HEK293 (cell line): ENCODE results near the gene C10orf88.
A peak's percentile ranks its signal among the peaks of the same experiment; 100 is the strongest.

Experiments
- EGR2 ChIP-seq: fragments of 450-650 bp; formaldehyde crosslinking; IDR thresholded peaks from 2 replicates; pipeline ENCODE4 v1.5.1; 2016; ENCODE audit warnings: low read depth, missing biosample characterization, missing genetic modification characterization
- GLI4 ChIP-seq: fragments of 450-650 bp; formaldehyde crosslinking; IDR thresholded peaks from 2 replicates; pipeline ENCODE4 v1.5.1; 2016; ENCODE audit warnings: missing biosample characterization, missing genetic modification characterization
- HOXC10 ChIP-seq: sonication (generic); formaldehyde crosslinking; IDR thresholded peaks from 2 replicates; pipeline ENCODE4 v1.8.1; 2023; ENCODE audit warnings: mild to moderate bottlenecking, missing genetic modification reagents
- HOXD13 ChIP-seq: sonication (generic); formaldehyde crosslinking; IDR thresholded peaks from 2 replicates; pipeline ENCODE4 v1.8.0; 2022; ENCODE audit warnings: missing genetic modification reagents, borderline replicate concordance
- KLF10 ChIP-seq: fragments of 450-650 bp; IDR thresholded peaks from 2 replicates; pipeline ENCODE4 v1.5.1; 2018; ENCODE audit warnings: missing biosample characterization, mild to moderate bottlenecking, missing genetic modification characterization
- KLF16 ChIP-seq: fragments of 450-650 bp; formaldehyde crosslinking; IDR thresholded peaks from 2 replicates; pipeline ENCODE4 v1.5.1; 2017; ENCODE audit warnings: missing biosample characterization, missing genetic modification characterization
- KLF8 ChIP-seq: fragments of 450-650 bp; formaldehyde crosslinking; IDR thresholded peaks from 2 replicates; pipeline ENCODE4 v1.5.1; 2016; ENCODE audit warnings: missing biosample characterization, missing genetic modification characterization
- SALL2 ChIP-seq: fragments of 450-650 bp; formaldehyde crosslinking; IDR thresholded peaks from 2 replicates; pipeline ENCODE4 v1.5.0; 2017; ENCODE audit warnings: missing biosample characterization, mild to moderate bottlenecking, missing genetic modification characterization, borderline replicate concordance
- YY1 ChIP-seq: fragments of 450-650 bp; formaldehyde crosslinking; IDR thresholded peaks from 2 replicates; pipeline ENCODE4 v1.5.1; 2018; ENCODE audit warnings: missing biosample characterization, missing genetic modification characterization
- ZNF133 ChIP-seq: fragments of 450-650 bp; formaldehyde crosslinking; IDR thresholded peaks from 2 replicates; pipeline ENCODE4 v1.5.1; 2016; ENCODE audit warnings: missing biosample characterization, missing genetic modification characterization
- ZNF16 ChIP-seq: fragments of 450-650 bp; formaldehyde crosslinking; IDR thresholded peaks from 2 replicates; pipeline ENCODE4 v1.5.1; 2016; ENCODE audit warnings: low read depth, missing biosample characterization, missing genetic modification characterization
- ZNF18 ChIP-seq: fragments of 450-650 bp; formaldehyde crosslinking; IDR thresholded peaks from 2 replicates; pipeline ENCODE4 v1.5.1; 2016; ENCODE audit warnings: missing biosample characterization, missing genetic modification characterization
- ZNF184 ChIP-seq: fragments of 450-650 bp; IDR thresholded peaks from 2 replicates; pipeline ENCODE4 v1.5.1; 2018; ENCODE audit warnings: missing biosample characterization, mild to moderate bottlenecking, missing genetic modification characterization
- ZNF202 ChIP-seq: fragments of 450-650 bp; formaldehyde crosslinking; IDR thresholded peaks from 2 replicates; pipeline ENCODE4 v1.5.1; 2016; ENCODE audit warnings: missing biosample characterization, missing genetic modification characterization, borderline replicate concordance
- ZNF274 ChIP-seq, 2 experiments: fragments of 200-500 bp in 1 of 2; fragments of 450-650 bp in 1 of 2; sonication (Bioruptor generic) in 1 of 2; formaldehyde crosslinking in 1 of 2; IDR thresholded peaks; 2 replicates each; pipeline versions ENCODE4 v1.5.1 to v1.6.1; 2014 to 2016; ENCODE audit warnings: borderline replicate concordance in 1 of 2, inconsistent platforms in 1 of 2, low read length in 1 of 2, missing biosample characterization in 1 of 2, missing genetic modification characterization in 1 of 2
- ZNF324 ChIP-seq: fragments of 450-650 bp; formaldehyde crosslinking; IDR thresholded peaks from 2 replicates; pipeline ENCODE4 v1.5.1; 2016; ENCODE audit warnings: missing biosample characterization, missing genetic modification characterization
- ZNF335 ChIP-seq: fragments of 450-650 bp; formaldehyde crosslinking; conservative IDR thresholded peaks from 2 replicates; pipeline ENCODE4 v1.5.1; 2016; ENCODE audit warnings: missing biosample characterization, missing genetic modification characterization
- ZNF426 ChIP-seq: fragments of 450-650 bp; formaldehyde crosslinking; IDR thresholded peaks from 2 replicates; pipeline ENCODE4 v1.5.1; 2017; ENCODE audit warnings: missing biosample characterization, missing genetic modification characterization, mild to moderate bottlenecking, inconsistent platforms, moderate library complexity
- ZNF530 ChIP-seq: fragments of 450-650 bp; formaldehyde crosslinking; IDR thresholded peaks from 2 replicates; pipeline ENCODE4 v1.5.1; 2016; ENCODE audit warnings: low read depth, missing biosample characterization, missing genetic modification characterization
- ZNF561 ChIP-seq: fragments of 450-650 bp; IDR thresholded peaks from 2 replicates; pipeline ENCODE4 v1.5.1; 2018; ENCODE audit warnings: missing biosample characterization, missing genetic modification characterization, borderline replicate concordance
- ZNF571 ChIP-seq: fragments of 450-650 bp; formaldehyde crosslinking; IDR thresholded peaks from 2 replicates; pipeline ENCODE4 v1.5.0; 2017; ENCODE audit warnings: missing biosample characterization, missing genetic modification characterization
- ZNF596 ChIP-seq: fragments of 450-650 bp; IDR thresholded peaks from 2 replicates; pipeline ENCODE4 v1.5.0; 2018; ENCODE audit warnings: missing biosample characterization, mild to moderate bottlenecking, missing genetic modification characterization, moderate library complexity
- ZNF600 ChIP-seq: fragments of 450-650 bp; formaldehyde crosslinking; IDR thresholded peaks from 2 replicates; pipeline ENCODE4 v1.5.1; 2016; ENCODE audit warnings: missing biosample characterization, missing genetic modification characterization
- ZNF610 ChIP-seq: fragments of 450-650 bp; formaldehyde crosslinking; IDR thresholded peaks from 2 replicates; pipeline ENCODE4 v1.5.1; 2016; ENCODE audit warnings: missing biosample characterization, missing genetic modification characterization, borderline replicate concordance
- ZNF658 ChIP-seq: fragments of 450-650 bp; formaldehyde crosslinking; IDR thresholded peaks from 2 replicates; pipeline ENCODE4; 2016; ENCODE audit warnings: missing biosample characterization, missing genetic modification characterization
- ZNF660 ChIP-seq: fragments of 450-650 bp; IDR thresholded peaks from 2 replicates; pipeline ENCODE4 v1.5.1; 2018; ENCODE audit warnings: missing biosample characterization, mild to moderate bottlenecking, missing genetic modification characterization
- ZNF76 ChIP-seq: fragments of 450-650 bp; formaldehyde crosslinking; IDR thresholded peaks from 2 replicates; pipeline ENCODE4; 2016; ENCODE audit warnings: low read depth, missing biosample characterization, missing genetic modification characterization, borderline replicate concordance
- ZNF768 ChIP-seq: fragments of 450-650 bp; formaldehyde crosslinking; IDR thresholded peaks from 2 replicates; pipeline ENCODE4 v1.5.1; 2018; ENCODE audit warnings: missing biosample characterization, mild to moderate bottlenecking, missing genetic modification characterization
- ZNF776 ChIP-seq: fragments of 450-650 bp; formaldehyde crosslinking; IDR thresholded peaks from 2 replicates; pipeline ENCODE4 v1.5.0; 2017; ENCODE audit warnings: missing biosample characterization, missing genetic modification characterization, borderline replicate concordance
- ZNF837 ChIP-seq: fragments of 450-650 bp; formaldehyde crosslinking; IDR thresholded peaks from 2 replicates; pipeline ENCODE4 v1.5.1; 2016; ENCODE audit warnings: missing biosample characterization, missing genetic modification characterization
- ZSCAN30 ChIP-seq: fragments of 450-650 bp; IDR thresholded peaks from 2 replicates; pipeline ENCODE4 v1.5.1; 2018; ENCODE audit warnings: missing biosample characterization, mild to moderate bottlenecking, missing genetic modification characterization, moderate library complexity
- TF ChIP-seq, protein P1 (sequence below): fragments of 450-650 bp; formaldehyde crosslinking; IDR thresholded peaks from 2 replicates; pipeline ENCODE4 v1.5.1; 2016; ENCODE audit warnings: missing biosample characterization, missing genetic modification characterization
- TF ChIP-seq, protein P2 (sequence below): fragments of 450-650 bp; formaldehyde crosslinking; IDR thresholded peaks from 2 replicates; pipeline ENCODE4 v1.5.1; 2016; ENCODE audit warnings: missing biosample characterization, missing genetic modification characterization
- TF ChIP-seq, protein P3 (sequence below): fragments of 450-650 bp; formaldehyde crosslinking; IDR thresholded peaks from 2 replicates; pipeline ENCODE4 v1.5.1; 2016; ENCODE audit warnings: missing biosample characterization, missing genetic modification characterization
- TF ChIP-seq, protein P4 (sequence below): fragments of 450-650 bp; formaldehyde crosslinking; IDR thresholded peaks from 2 replicates; pipeline ENCODE4 v1.5.1; 2016; ENCODE audit warnings: missing biosample characterization, missing genetic modification characterization, low read depth

Gene C10orf88

DNA sequence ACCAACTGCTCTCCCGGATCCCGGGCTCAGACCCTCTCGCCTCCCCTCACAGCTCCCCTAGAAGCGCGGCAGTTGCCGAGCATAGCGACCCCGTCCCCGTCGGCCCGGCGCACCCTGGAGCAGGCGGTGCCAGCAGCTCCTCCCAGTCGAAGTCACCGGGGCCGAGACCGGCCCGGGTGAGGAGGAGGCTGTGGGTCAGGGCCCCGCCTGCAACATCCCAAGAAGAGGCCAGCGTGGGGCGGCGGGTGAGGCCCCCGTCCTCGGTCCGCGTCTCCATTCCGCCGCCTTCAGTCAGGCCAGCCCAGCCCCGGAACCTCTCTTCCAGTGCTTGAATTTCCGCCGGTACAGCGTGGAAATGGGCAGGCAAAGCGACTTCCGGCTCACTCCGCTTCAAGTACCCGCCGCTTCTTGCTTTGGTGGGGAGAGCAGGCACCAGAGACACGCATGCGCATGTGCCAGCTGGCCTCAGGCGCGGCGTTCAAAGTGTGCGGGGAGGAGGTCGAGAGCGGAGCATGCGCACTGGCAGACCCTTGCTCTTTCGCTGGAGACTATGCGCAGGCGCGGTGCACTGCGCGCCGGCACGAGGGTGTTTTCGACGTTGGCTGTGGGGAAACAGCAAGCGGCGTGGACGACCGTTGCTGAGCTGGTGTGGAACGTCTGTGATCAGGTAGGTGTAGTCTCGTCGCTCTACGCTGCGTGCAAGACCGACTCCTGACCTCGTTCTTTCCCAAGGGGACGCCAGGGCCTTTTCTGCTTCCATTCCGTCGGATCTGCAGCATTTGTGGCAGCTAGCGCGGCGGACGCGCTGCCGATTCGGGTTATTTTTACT is at the start of gene C10orf88 (continued):
- TF ChIP-seq, protein P1, sequence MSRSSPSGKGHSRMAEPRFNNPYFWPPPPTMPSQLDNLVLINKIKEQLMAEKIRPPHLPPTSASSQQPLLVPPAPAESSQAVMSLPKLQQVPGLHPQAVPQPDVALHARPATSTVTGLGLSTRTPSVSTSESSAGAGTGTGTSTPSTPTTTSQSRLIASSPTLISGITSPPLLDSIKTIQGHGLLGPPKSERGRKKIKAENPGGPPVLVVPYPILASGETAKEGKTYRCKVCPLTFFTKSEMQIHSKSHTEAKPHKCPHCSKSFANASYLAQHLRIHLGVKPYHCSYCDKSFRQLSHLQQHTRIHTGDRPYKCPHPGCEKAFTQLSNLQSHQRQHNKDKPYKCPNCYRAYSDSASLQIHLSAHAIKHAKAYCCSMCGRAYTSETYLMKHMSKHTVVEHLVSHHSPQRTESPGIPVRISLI, result no peak
- TF ChIP-seq ZNF658 (tag by site-specific recombination) (no peak), ZSCAN30 (peak; percentile 90), KLF8 (tag by site-specific recombination) (peak; percentile 92), SALL2 (tag by site-specific recombination) (no peak), ZNF561 (tag by site-specific recombination) (peak; percentile 84), KLF10 (tag by site-specific recombination) (peak; percentile 31; the same call in 1 of the 2 replicates), ZNF837 (tag by site-specific recombination) (no peak), ZNF133 (tag by site-specific recombination) (peak; percentile 45; the same call in 1 of the 2 replicates), ZNF335 (tag by site-specific recombination) (peak; percentile 91), ZNF184 (tag by site-specific recombination) (no peak), ZNF18 (no peak), ZNF76 (tag by site-specific recombination) (peak; percentile 74), HOXD13 (no peak; the same call in 1 of the 2 replicates), ZNF660 (tag by site-specific recombination) (peak; percentile 96), HOXC10 (CRISPR knock-in tag) (no peak), EGR2 (tag by site-specific recombination) (peak; percentile 41; the same call in 1 of the 2 replicates), ZNF768 (tag by site-specific recombination) (no peak), YY1 (tag by site-specific recombination) (peak; percentile 65), ZNF16 (tag by site-specific recombination) (no peak), ZNF600 (tag by site-specific recombination) (peak; percentile 72), ZNF202 (tag by site-specific recombination) (no peak), GLI4 (tag by site-specific recombination) (peak; percentile 93), ZNF596 (tag by site-specific recombination) (no peak; the same call in 1 of the 2 replicates), ZNF324 (tag by site-specific recombination) (peak; percentile 89), ZNF530 (tag by site-specific recombination) (no peak), ZNF274 (IDR thresholded peaks at IDR 0.05; ENCODE audit: low read length) (no peak), ZNF274 (tag by site-specific recombination; IDR thresholded peaks at IDR 0.05; ENCODE audit: borderline replicate concordance) (no peak), KLF16 (peak; percentile 97), ZNF776 (tag by site-specific recombination) (no peak), ZNF426 (no peak), ZNF571 (tag by site-specific recombination) (no peak), ZNF610 (tag by site-specific recombination) (peak; percentile 63; the same call in 1 of the 2 replicates)
- TF ChIP-seq, protein P2, sequence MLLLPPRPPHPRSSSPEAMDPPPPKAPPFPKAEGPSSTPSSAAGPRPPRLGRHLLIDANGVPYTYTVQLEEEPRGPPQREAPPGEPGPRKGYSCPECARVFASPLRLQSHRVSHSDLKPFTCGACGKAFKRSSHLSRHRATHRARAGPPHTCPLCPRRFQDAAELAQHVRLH (tag by site-specific recombination), result peak; percentile 57; the same call in 1 of the 2 replicates
- TF ChIP-seq, protein P3, sequence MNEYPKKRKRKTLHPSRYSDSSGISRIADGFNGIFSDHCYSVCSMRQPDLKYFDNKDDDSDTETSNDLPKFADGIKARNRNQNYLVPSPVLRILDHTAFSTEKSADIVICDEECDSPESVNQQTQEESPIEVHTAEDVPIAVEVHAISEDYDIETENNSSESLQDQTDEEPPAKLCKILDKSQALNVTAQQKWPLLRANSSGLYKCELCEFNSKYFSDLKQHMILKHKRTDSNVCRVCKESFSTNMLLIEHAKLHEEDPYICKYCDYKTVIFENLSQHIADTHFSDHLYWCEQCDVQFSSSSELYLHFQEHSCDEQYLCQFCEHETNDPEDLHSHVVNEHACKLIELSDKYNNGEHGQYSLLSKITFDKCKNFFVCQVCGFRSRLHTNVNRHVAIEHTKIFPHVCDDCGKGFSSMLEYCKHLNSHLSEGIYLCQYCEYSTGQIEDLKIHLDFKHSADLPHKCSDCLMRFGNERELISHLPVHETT (tag by site-specific recombination), result peak; percentile 82; the same call in 1 of the 2 replicates
- TF ChIP-seq, protein P4, sequence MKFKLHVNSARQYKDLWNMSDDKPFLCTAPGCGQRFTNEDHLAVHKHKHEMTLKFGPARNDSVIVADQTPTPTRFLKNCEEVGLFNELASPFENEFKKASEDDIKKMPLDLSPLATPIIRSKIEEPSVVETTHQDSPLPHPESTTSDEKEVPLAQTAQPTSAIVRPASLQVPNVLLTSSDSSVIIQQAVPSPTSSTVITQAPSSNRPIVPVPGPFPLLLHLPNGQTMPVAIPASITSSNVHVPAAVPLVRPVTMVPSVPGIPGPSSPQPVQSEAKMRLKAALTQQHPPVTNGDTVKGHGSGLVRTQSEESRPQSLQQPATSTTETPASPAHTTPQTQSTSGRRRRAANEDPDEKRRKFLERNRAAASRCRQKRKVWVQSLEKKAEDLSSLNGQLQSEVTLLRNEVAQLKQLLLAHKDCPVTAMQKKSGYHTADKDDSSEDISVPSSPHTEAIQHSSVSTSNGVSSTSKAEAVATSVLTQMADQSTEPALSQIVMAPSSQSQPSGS (tag by site-specific recombination), result no peak
